Fibroblast of lung (primary cell): Measurements from ENCODE around the gene ANGPTL2. TPM values are rescaled to one million over a fixed set of nuclear protein-coding genes. Genes with fewer than 3 reads are reported as not detected.

Experiments
- DNase-seq, 2 donors: peaks; one replicate each; pipeline versions ENCODE4 v3.0.0 to v3.0.0-alpha.2; 2010; ENCODE audit warnings: low read depth in 2 of 2
- H2AFZ ChIP-seq: 2 replicates; pipeline ENCODE4 v1.5.1; 2012; ENCODE audit warnings: low read length, control low read depth, inconsistent platforms
- H3K27ac ChIP-seq: 2 replicates; pipeline ENCODE4 v1.5.1; 2011; ENCODE audit warnings: low read length, control low read depth; ENCODE audit not compliant: insufficient read depth
- H3K27me3 ChIP-seq: 2 replicates; pipeline ENCODE4 v1.5.1; 2011; ENCODE audit warnings: mild to moderate bottlenecking, low read length; ENCODE audit not compliant: control insufficient read depth, insufficient read depth
- H3K36me3 ChIP-seq: 2 replicates; pipeline ENCODE4 v1.5.1; 2011; ENCODE audit warnings: low read length; ENCODE audit not compliant: control insufficient read depth, insufficient read depth
- H3K4me1 ChIP-seq: 2 replicates; pipeline ENCODE4 v1.5.1; 2011; ENCODE audit warnings: low read length; ENCODE audit not compliant: control insufficient read depth, insufficient read depth; ENCODE audit errors: extremely low read depth
- H3K4me2 ChIP-seq: 2 replicates; pipeline ENCODE4 v1.5.1; 2011; ENCODE audit warnings: low read length, control low read depth; ENCODE audit not compliant: insufficient read depth; ENCODE audit errors: extremely low read depth
- H3K4me3 ChIP-seq, 4 experiments: fragments of 200-600 bp in 1 of 4; sonication (generic) in 1 of 4; replicated peaks in 1 of 4; 2 replicates each; pipeline ENCODE4 v1.5.1; 2011 to 2016; ENCODE audit warnings: low read length in 4 of 4, low read depth in 3 of 4, mild to moderate bottlenecking in 3 of 4, control low read depth in 2 of 4, inconsistent platforms in 1 of 4, mixed read lengths in 1 of 4; ENCODE audit not compliant: insufficient read depth in 1 of 4; ENCODE audit errors: control extremely low read depth in 1 of 4
- H3K79me2 ChIP-seq: 2 replicates; pipeline ENCODE4 v1.5.1; 2012; ENCODE audit warnings: mild to moderate bottlenecking, low read length, inconsistent platforms; ENCODE audit not compliant: control insufficient read depth, insufficient read depth
- H3K9ac ChIP-seq: 2 replicates; pipeline ENCODE4 v1.5.1; 2011; ENCODE audit warnings: mild to moderate bottlenecking, low read length, control low read depth; ENCODE audit not compliant: insufficient read depth
- H3K9me3 ChIP-seq: 2 replicates; pipeline ENCODE4 v1.5.1; 2012; ENCODE audit warnings: low read depth, low read length; ENCODE audit not compliant: control insufficient read depth, insufficient read depth
- H4K20me1 ChIP-seq: 2 replicates; pipeline ENCODE4 v1.5.1; 2011; ENCODE audit warnings: low read length; ENCODE audit not compliant: control insufficient read depth, insufficient read depth; ENCODE audit errors: extremely low read depth
- CTCF ChIP-seq, 2 donors: IDR thresholded peaks in 1 of 2; conservative IDR thresholded peaks in 1 of 2; 1 replicate in 1 of 2; 2 replicates in 1 of 2; pipeline ENCODE4 v1.5.1; 2011 to 2012; ENCODE audit warnings: low read length in 2 of 2, control low read depth in 1 of 2, inconsistent platforms in 1 of 2, low read depth in 1 of 2, mild to moderate bottlenecking in 1 of 2
- EZH2 ChIP-seq: IDR thresholded peaks from 2 replicates; pipeline ENCODE4 v1.5.1; 2012; ENCODE audit warnings: low read length, control low read depth, mild to moderate bottlenecking; ENCODE audit errors: missing control alignments
- polyA plus RNA-seq, 2 donors: library from polyadenylated mRNA; depleted of rRNA in 1 of 2; stranded (reverse) in 1 of 2; unstranded in 1 of 2; fragments of >200 nt; gene quantifications; 2 replicates each; pipeline ENCODE4 v1.2.1, GENCODE V29; 2011 to 2012; ENCODE audit warnings: missing spikeins in 1 of 2
- total RNA-seq: library from RNA; depleted of rRNA; stranded (reverse); fragments of >200 nt; gene quantifications from 2 replicates; pipeline ENCODE4 v1.2.1, GENCODE V29; 2014

ANGPTL2 gene
- total and polyA plus RNA-seq, 2 donors (not counting 1 experiment from before 2014, with no cell fraction given) = 128 to 163 TPM

DNA sequence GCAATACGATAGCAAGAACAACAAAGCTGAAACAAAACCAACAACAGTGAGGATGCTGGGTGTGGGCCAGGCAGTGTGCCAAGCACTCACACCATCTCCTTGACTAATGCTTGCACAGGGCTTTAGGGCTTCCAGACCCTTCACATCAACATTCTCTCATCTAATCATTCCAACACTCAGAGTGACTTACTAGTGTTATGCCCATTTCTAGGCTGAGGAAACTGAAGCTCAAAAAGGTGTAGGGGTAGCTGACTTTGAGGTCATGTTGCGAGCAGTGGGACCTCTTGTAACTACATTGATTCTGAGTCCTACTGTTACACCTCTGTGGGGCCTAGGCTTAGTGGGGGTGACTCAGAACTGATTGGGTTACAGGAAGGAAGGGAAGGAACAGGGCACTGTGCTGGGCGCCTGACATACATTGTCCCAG, 9.7 kb downstream of the ANGPTL2 start:
- H3K4me3 ChIP-seq = no peak overlapping the region
- no peak overlapping the region for H3K9ac ChIP-seq
- no peaks in the 10 kb centered on the region for H3K9me3 ChIP-seq
- H4K20me1 ChIP-seq = no peaks in the 10 kb centered on the region
- peaks cover 6% of the 10 kb centered on the region for H3K36me3 ChIP-seq
- H3K27me3 ChIP-seq = no peaks in the 10 kb centered on the region
- H3K4me1 ChIP-seq = peaks cover 4% of the 10 kb centered on the region
- no peaks in the 10 kb centered on the region for H3K79me2 ChIP-seq
- H2AFZ ChIP-seq = no peak overlapping the region
- DNase-seq = no peak
- no peak overlapping the region for H3K4me2 ChIP-seq
- no peak for TF ChIP-seq CTCF (conservative IDR thresholded peaks at IDR 0.05 in 1 of 2, IDR thresholded peaks at IDR 0.05 in 1 of 2; ENCODE audit: low read depth in 1 of 2, low read length in 2 of 2)
- no peak for TF ChIP-seq EZH2
- H3K27ac ChIP-seq = no peak overlapping the region

GRCh38 chr9:127112056-127112455, 10.4 kb downstream of the ANGPTL2 start:
- DNase-seq = no peak
- H3K4me2 ChIP-seq = no peak overlapping the region
- no peaks in the 10 kb centered on the region for H3K9me3 ChIP-seq
- H3K27ac ChIP-seq = no peak overlapping the region
- no peak overlapping the region for H2AFZ ChIP-seq
- H3K79me2 ChIP-seq = no peaks in the 10 kb centered on the region
- H3K27me3 ChIP-seq = no peaks in the 10 kb centered on the region
- no peak for TF ChIP-seq CTCF (conservative IDR thresholded peaks at IDR 0.05 in 1 of 2, IDR thresholded peaks at IDR 0.05 in 1 of 2; ENCODE audit: low read depth in 1 of 2, low read length in 2 of 2)
- TF ChIP-seq EZH2 = no peak
- no peak overlapping the region for H3K9ac ChIP-seq
- H3K36me3 ChIP-seq = peaks cover 11% of the 10 kb centered on the region
- no peak overlapping the region for H3K4me3 ChIP-seq
- H4K20me1 ChIP-seq = no peaks in the 10 kb centered on the region
- peaks cover 4% of the 10 kb centered on the region for H3K4me1 ChIP-seq

DNA sequence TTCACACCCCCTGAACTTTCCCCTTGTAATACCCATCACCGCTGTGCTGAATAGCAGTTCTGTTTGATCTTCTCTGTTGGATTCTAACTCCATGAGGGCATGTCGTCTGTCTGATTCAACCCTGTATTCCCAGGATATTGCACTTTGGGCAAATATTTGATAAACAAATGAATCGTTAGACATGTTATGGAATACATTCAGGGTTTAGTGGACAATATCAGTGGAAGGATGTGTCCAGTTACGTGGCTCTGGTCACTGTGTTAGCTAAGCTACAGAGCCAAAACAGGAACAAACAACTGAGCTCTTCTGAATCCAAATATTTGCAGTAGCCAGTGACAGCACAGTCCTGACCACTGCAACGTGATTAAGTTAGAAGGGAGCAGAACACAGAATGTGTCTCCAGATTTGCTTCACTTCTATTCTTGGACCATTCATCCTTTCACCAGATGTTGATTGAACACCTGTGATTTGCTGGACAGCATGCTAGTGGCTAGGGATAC, 13.2 kb downstream of the ANGPTL2 start:
- no peak for DNase-seq
- H3K27ac ChIP-seq = no peak overlapping the region
- no peaks in the 10 kb centered on the region for H3K79me2 ChIP-seq
- no peak overlapping the region for H3K4me2 ChIP-seq
- no peaks in the 10 kb centered on the region for H3K9me3 ChIP-seq
- no peaks in the 10 kb centered on the region for H3K27me3 ChIP-seq
- no peak overlapping the region for H3K4me3 ChIP-seq
- TF ChIP-seq EZH2 = no peak
- no peak for TF ChIP-seq CTCF (conservative IDR thresholded peaks at IDR 0.05 in 1 of 2, IDR thresholded peaks at IDR 0.05 in 1 of 2; ENCODE audit: low read depth in 1 of 2, low read length in 2 of 2)
- no peak overlapping the region for H2AFZ ChIP-seq
- H3K36me3 ChIP-seq = peaks cover 20% of the 10 kb centered on the region
- H3K9ac ChIP-seq = no peak overlapping the region
- peaks cover 4% of the 10 kb centered on the region for H3K4me1 ChIP-seq
- H4K20me1 ChIP-seq = no peaks in the 10 kb centered on the region
